Jurkat, Clone E6-1 (cell line): Measurements from ENCODE around the gene OR2L5. TPM values are rescaled to one million over a fixed set of nuclear protein-coding genes. Genes with fewer than 3 reads are reported as not detected.
A peak's percentile ranks its signal among the peaks of the same experiment; 100 is the strongest.

Source experiments
- DNase-seq: peaks from one replicate; pipeline ENCODE4 v3.0.0-alpha.2; 2011; ENCODE audit warnings: low read depth, low spot score
- H3K4me3 ChIP-seq: 2 replicates; pipeline ENCODE4 v1.5.1; 2011; ENCODE audit warnings: mild to moderate bottlenecking, low read length, control low read depth, moderate library complexity
- polyA plus RNA-seq: library from polyadenylated mRNA; unstranded; fragments of >200 nt; gene quantifications from one replicate; pipeline ENCODE4 v1.2.1, GENCODE V29; 2012; ENCODE audit warnings: missing spikeins; ENCODE audit not compliant: insufficient read length, insufficient read depth

OR2L5 gene
- not detected for polyA plus RNA-seq

DNA sequence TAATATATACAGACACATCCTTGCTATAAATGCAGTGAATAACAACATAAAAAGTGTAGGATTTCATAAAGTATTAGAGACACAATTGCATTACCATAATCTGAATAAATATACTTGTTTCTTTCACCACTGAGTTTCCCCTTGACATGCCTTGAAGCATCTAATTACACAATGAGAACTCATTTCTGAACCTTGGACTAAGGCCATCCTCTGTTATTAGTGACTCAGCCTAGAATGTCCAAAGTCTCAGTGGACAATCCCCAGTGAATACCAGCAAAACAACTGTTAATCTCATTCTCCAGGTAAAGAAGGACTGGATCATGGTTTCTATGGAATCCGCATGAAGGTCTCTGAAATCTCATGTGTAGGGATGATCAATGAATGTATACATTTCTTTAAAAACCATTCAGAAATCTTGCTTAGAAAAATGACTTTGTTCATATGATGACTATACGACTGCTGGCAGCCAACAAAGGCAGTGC lies at the start of gene OR2L5:
Gene OR2L5 (plus strand): TSS at position 432 of the 482 bp plus-strand sequence. CDS start 8,288 bp downstream, outside the sequence.
- no peak within 1 kb of the TSS for H3K4me3 ChIP-seq
- DNase-seq = no peak

- no peak within 1 kb of the TSS for H3K4me3 ChIP-seq
- DNase-seq = no peak
Observed at GRCh38 chr1:247964933-247965332, 48.5 kb upstream of the OR2L5 start, which contains the start of gene OR2AK2. Gene OR2AK2 (plus strand): TSS chr1:247965233. CDS start chr1:247965377, 144 bp downstream.

GRCh38 chr1:247966532-247967204 lies 46.8 kb upstream of the OR2L5 start:
- DNase-seq = no peak
- H3K4me3 ChIP-seq = no peak overlapping the region

- DNase-seq = no peak
- no peak overlapping the region for H3K4me3 ChIP-seq
Observed at GRCh38 chr1:247992986-247993385, 20.5 kb upstream of the OR2L5 start.

DNA sequence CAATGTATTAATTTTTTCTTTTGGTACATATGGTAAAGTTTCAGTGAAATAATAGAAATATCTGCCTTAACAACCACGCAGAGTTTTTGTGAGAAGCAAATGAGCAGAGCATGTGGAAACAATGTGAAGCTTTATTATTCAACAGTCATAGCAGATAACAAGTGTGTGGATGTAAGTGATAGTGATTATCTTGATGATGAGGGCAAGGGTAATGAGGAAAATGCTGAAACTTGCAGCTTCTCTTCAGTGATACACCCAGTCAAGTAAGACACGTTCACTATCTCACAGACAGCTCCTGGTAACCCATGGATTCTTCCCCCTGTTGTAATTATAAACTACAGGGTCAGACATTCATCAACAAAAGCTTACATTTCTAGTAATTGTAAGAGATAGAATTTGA lies 14.6 kb upstream of the OR2L5 start:
- no peak overlapping the region for H3K4me3 ChIP-seq
- DNase-seq = no peak

- H3K4me3 ChIP-seq = no peak overlapping the region
- no peak for DNase-seq
Observed at GRCh38 chr1:248000169-248000568, 13.3 kb upstream of the OR2L5 start.

DNA sequence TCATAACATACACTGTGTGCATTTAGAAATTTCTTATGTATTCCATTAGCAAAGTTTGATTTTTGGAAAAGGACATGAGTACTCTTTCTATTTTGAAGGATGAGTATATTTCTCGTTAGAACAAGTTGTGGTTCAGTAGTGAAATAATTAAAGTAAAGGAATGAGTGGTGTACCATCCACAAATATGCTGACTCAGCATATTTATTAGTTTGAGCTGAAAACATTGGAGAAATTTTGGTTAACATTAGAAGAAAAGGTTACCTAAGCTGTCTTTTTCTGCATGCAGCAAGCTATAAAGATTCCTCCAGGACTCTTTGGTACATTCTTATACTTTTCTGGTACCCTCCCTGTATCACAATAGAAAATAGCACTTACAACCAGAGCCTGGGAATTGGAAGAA lies 5.7 kb upstream of the OR2L5 start:
- no peak for DNase-seq

GRCh38 chr1:248009681-248010080 lies 3.8 kb upstream of the OR2L5 start:
- DNase-seq = no peak
- H3K4me3 ChIP-seq = no peak overlapping the region

More for the DNA sequence above, 5.7 kb upstream of the OR2L5 start:
- no peak overlapping the region for H3K4me3 ChIP-seq

DNA sequence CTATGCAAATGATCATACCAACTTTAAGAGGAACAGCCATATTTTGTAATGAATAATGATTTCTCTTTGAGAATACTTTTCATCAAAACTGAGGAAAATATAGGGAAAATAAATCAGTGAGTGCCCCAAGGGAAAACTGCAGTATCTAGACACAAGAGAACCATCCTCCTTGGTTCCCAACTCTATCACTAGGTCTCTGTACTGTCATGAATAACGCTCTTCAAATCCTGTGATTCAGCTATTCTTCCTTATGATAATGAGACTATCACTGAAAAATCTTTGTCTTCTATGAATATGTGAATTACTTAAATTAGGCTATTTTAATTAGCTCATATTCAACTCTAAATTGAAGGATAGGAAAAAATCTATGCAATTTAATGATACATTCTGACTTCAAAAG lies 2.3 kb downstream of the OR2L5 start:
- DNase-seq = no peak
- no peak overlapping the region for H3K4me3 ChIP-seq

- H3K4me3 ChIP-seq = no peak within 1 kb of the TSS
- DNase-seq = no peak
Observed at GRCh38 chr1:248029770-248030169, 16.3 kb downstream of the OR2L5 start, which contains the start of gene OR2L2. Gene OR2L2 (plus strand): TSS chr1:248030070. CDS start chr1:248038268, 8,198 bp downstream.

DNA sequence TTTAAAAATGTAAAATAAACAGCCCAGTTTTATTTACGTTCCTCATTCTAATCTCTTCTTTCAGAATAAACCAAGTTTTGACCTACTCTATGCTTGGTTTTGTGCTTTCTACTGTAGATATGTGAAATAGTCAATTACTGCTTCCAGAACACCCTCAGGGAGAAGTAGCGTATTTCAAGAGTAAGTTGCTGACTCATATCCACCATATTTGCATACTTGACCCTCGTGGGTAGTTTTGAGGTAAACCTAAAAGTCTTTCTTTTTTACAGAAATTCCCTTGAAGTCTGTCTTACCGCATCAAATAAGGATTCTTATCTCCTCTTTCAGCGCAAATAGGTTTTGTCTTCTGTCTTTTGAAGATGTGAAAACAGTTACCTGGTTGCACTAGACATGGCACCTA lies 31.7 kb downstream of the OR2L5 start:
- H3K4me3 ChIP-seq = no peak overlapping the region
- peak; percentile 60 for DNase-seq

DNA sequence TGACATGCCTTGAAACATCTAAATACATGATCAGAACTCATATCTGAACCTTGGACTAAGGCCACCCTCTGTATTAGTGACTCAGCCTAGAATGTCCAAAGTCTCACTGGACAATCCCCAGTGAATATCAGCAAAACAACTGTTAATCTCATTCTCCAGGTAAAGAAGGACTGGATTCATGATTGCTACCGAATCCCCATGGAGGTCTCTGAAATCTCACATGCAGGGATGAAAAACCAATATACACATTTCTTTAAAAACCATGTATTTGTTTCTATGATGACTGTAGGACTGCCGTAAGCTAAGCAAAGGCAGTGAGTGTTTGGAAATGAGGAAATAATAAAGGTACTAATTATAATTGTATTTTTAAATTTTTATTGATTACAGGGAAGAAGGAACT lies 33.1 kb downstream of the OR2L5 start, which contains the start of gene OR2L3:
Gene OR2L3 (plus strand): TSS at position 301 of the 400 bp plus-strand sequence. CDS start 13,846 bp downstream, outside the sequence.
- no peak within 1 kb of the TSS for H3K4me3 ChIP-seq

DNA sequence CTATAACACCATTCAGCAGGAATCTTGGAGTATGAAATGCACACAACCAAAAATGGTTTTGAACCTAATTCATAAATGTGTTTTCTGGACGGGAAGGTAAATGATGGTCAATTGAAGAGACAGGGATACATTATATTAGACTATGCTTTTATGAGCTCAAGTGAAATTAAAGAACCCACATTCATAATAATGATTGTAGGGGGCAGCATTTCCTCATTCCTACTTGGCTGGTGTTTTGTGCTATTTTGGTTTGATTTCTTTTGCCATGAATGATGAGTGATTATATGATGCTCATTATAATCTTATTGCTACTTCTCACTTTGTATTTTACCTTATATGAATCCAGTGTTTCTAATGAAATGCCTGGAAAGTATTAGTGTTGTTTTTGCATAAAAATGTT lies 33.5 kb downstream of the OR2L5 start:
- no peak overlapping the region for H3K4me3 ChIP-seq
- DNase-seq = no peak

More for the DNA sequence above, 33.1 kb downstream of the OR2L5 start, which contains the start of gene OR2L3:
- DNase-seq = no peak

- H3K4me3 ChIP-seq = no peak overlapping the region
- DNase-seq = no peak
Observed at GRCh38 chr1:248054671-248055070, 41.2 kb downstream of the OR2L5 start.

- DNase-seq = no peak
Observed at GRCh38 chr1:248055261-248055660, 41.8 kb downstream of the OR2L5 start.

DNA sequence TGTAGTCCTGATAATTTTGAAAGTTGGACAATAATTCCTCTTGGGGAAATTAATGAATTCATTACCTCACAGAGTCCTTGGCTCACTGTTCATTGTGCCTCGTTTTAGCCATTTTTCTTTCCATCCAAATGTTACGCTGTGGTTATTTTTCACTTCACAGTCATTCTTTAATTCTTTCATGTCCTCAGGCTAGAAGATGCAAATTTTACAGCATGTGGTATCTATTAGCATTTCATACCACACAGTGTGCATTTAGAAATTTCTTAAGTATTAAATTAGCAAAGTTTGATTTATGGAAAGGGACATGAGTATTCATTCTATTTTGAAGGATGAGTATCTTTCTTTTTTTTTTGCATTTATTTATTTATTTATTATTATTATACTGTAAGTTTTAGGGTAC lies 51.6 kb downstream of the OR2L5 start:
- no peak for DNase-seq
- H3K4me3 ChIP-seq = no peak overlapping the region

More at GRCh38 chr1:248055261-248055660, 41.8 kb downstream of the OR2L5 start:
- H3K4me3 ChIP-seq = no peak overlapping the region

- H3K4me3 ChIP-seq = no peak overlapping the region
- DNase-seq = no peak
Observed at GRCh38 chr1:248065604-248066003, 52.1 kb downstream of the OR2L5 start.
